ENCODE measurements around the gene CADM2. TPM values are rescaled to one million over a fixed set of nuclear protein-coding genes. Genes with fewer than 3 reads are reported as not detected.
A peak's percentile ranks its signal among the peaks of the same experiment; 100 is the strongest.
"Not testable (repeated sequence)": the region's sequence is repeated elsewhere in the genome, so short reads cannot be mapped to it uniquely, and the experiment has no call there.

The CADM2 gene
- total and polyA plus RNA-seq, 9 donors = 1.8 to 4.5 (median 3.5) TPM

- WGBS (ENCODE audit: insufficient coverage) = 91% methylated on average over 4 of the region's 10 CpGs
Observed at GRCh38 chr3:85989581-85989980, 1030.8 kb downstream of the CADM2 start.

GRCh38 chr3:86029590-86029989 is 1070.8 kb downstream of the CADM2 start:
- no CpG with 5 or more reads among the region's 1 CpG for whole genome bisulfite sequencing (ENCODE audit: insufficient coverage)
- Histone ChIP-seq H3K27ac (ENCODE audit: low read length) (no peak overlapping the region), H3K4me1 (ENCODE audit: control insufficient read depth, insufficient read depth, low read length) (no peaks in the 10 kb centered on the region), H3K9me3 (replicated peaks; ENCODE audit: control insufficient read depth, low read depth, low read length) (no peaks in the 10 kb centered on the region), H3K27me3 (ENCODE audit: control insufficient read depth, insufficient read depth, low read length) (no peaks in the 10 kb centered on the region), H3K4me3 (ENCODE audit: low read length) (no peak overlapping the region), H3K36me3 (ENCODE audit: control insufficient read depth, insufficient read depth, low read length) (no peaks in the 10 kb centered on the region)
- DNase-seq = no peak

More at GRCh38 chr3:85989581-85989980, 1030.8 kb downstream of the CADM2 start:
- H3K4me3 ChIP-seq (ENCODE audit: low read length); H3K36me3 ChIP-seq (ENCODE audit: control insufficient read depth, insufficient read depth, low read length); H3K4me1 ChIP-seq (ENCODE audit: control insufficient read depth, insufficient read depth, low read length); H3K27me3 ChIP-seq (ENCODE audit: control insufficient read depth, insufficient read depth, low read length); DNase-seq; H3K9me3 ChIP-seq (replicated peaks; ENCODE audit: control insufficient read depth, low read depth, low read length); H3K27ac ChIP-seq (ENCODE audit: low read length): not testable (repeated sequence)

- DNase-seq = no peak
- no peaks in the 10 kb centered on the region for H3K4me1 ChIP-seq (ENCODE audit: control insufficient read depth, insufficient read depth, low read length)
- no peaks in the 10 kb centered on the region for H3K27me3 ChIP-seq (ENCODE audit: control insufficient read depth, insufficient read depth, low read length)
Observed at GRCh38 chr3:86037916-86038315, 1079.1 kb downstream of the CADM2 start.

GRCh38 chr3:86046436-86047136 is 1087.8 kb downstream of the CADM2 start:
- no peaks in the 10 kb centered on the region for H3K36me3 ChIP-seq (ENCODE audit: control insufficient read depth, insufficient read depth, low read length)
- DNase-seq = no peak
- H3K27ac ChIP-seq (ENCODE audit: low read length) = no peak overlapping the region
- no peak overlapping the region for H3K4me3 ChIP-seq (ENCODE audit: low read length)
- H3K4me1 ChIP-seq (ENCODE audit: control insufficient read depth, insufficient read depth, low read length) = no peaks in the 10 kb centered on the region
- no peaks in the 10 kb centered on the region for H3K9me3 ChIP-seq (replicated peaks; ENCODE audit: control insufficient read depth, low read depth, low read length)
- 60% methylated on average over 1 of the region's 6 CpGs for WGBS (ENCODE audit: insufficient coverage)
- H3K27me3 ChIP-seq (ENCODE audit: control insufficient read depth, insufficient read depth, low read length) = no peaks in the 10 kb centered on the region

More at GRCh38 chr3:86037916-86038315, 1079.1 kb downstream of the CADM2 start:
- Histone ChIP-seq H3K27ac (ENCODE audit: low read length) (no peak overlapping the region), H3K9me3 (replicated peaks; ENCODE audit: control insufficient read depth, low read depth, low read length) (no peaks in the 10 kb centered on the region), H3K4me3 (ENCODE audit: low read length) (no peak overlapping the region), H3K36me3 (ENCODE audit: control insufficient read depth, insufficient read depth, low read length) (no peaks in the 10 kb centered on the region)

- no peaks in the 10 kb centered on the region for H3K4me1 ChIP-seq (ENCODE audit: control insufficient read depth, insufficient read depth, low read length)
- no CpG with 5 or more reads among the region's 1 CpG for WGBS (ENCODE audit: insufficient coverage)
- no peaks in the 10 kb centered on the region for H3K9me3 ChIP-seq (replicated peaks; ENCODE audit: control insufficient read depth, low read depth, low read length)
- H3K36me3 ChIP-seq (ENCODE audit: control insufficient read depth, insufficient read depth, low read length) = no peaks in the 10 kb centered on the region
- no peak for DNase-seq
- no peaks in the 10 kb centered on the region for H3K27me3 ChIP-seq (ENCODE audit: control insufficient read depth, insufficient read depth, low read length)
- no peak overlapping the region for H3K27ac ChIP-seq (ENCODE audit: low read length)
- H3K4me3 ChIP-seq (ENCODE audit: low read length) = no peak overlapping the region
Observed at GRCh38 chr3:86047161-86047560, 1088.4 kb downstream of the CADM2 start.

GRCh38 chr3:86051058-86051457 is 1092.3 kb downstream of the CADM2 start:
- Histone ChIP-seq H3K4me3 (ENCODE audit: low read length) (no peak overlapping the region), H3K36me3 (ENCODE audit: control insufficient read depth, insufficient read depth, low read length) (no peaks in the 10 kb centered on the region), H3K27ac (ENCODE audit: low read length) (no peak overlapping the region), H3K9me3 (replicated peaks; ENCODE audit: control insufficient read depth, low read depth, low read length) (no peaks in the 10 kb centered on the region), H3K4me1 (ENCODE audit: control insufficient read depth, insufficient read depth, low read length) (no peaks in the 10 kb centered on the region), H3K27me3 (ENCODE audit: control insufficient read depth, insufficient read depth, low read length) (no peaks in the 10 kb centered on the region)
- 80% methylated on average over 1 of the region's 1 CpG for WGBS (ENCODE audit: insufficient coverage)
- no peak for DNase-seq

- no CpG with 5 or more reads among the region's 4 CpGs for WGBS (ENCODE audit: insufficient coverage)
- DNase-seq = no peak
- no peak overlapping the region for H3K4me3 ChIP-seq (ENCODE audit: low read length)
- H3K27ac ChIP-seq (ENCODE audit: low read length) = no peak overlapping the region
- no peaks in the 10 kb centered on the region for H3K4me1 ChIP-seq (ENCODE audit: control insufficient read depth, insufficient read depth, low read length)
- H3K36me3 ChIP-seq (ENCODE audit: control insufficient read depth, insufficient read depth, low read length) = no peaks in the 10 kb centered on the region
- H3K27me3 ChIP-seq (ENCODE audit: control insufficient read depth, insufficient read depth, low read length) = no peaks in the 10 kb centered on the region
- H3K9me3 ChIP-seq (replicated peaks; ENCODE audit: control insufficient read depth, low read depth, low read length) = no peaks in the 10 kb centered on the region
Observed at GRCh38 chr3:86056032-86056431, 1097.2 kb downstream of the CADM2 start.

- Histone ChIP-seq H3K9me3 (replicated peaks; ENCODE audit: control insufficient read depth, low read depth, low read length) (no peaks in the 10 kb centered on the region), H3K4me1 (ENCODE audit: control insufficient read depth, insufficient read depth, low read length) (no peaks in the 10 kb centered on the region), H3K27me3 (ENCODE audit: control insufficient read depth, insufficient read depth, low read length) (no peaks in the 10 kb centered on the region), H3K4me3 (ENCODE audit: low read length) (no peak overlapping the region), H3K36me3 (ENCODE audit: control insufficient read depth, insufficient read depth, low read length) (no peaks in the 10 kb centered on the region), H3K27ac (ENCODE audit: low read length) (no peak overlapping the region)
- whole genome bisulfite sequencing (ENCODE audit: insufficient coverage) = no CpG with 5 or more reads among the region's 5 CpGs
- DNase-seq = peak; percentile 9
Observed at GRCh38 chr3:86056962-86057361, 1098.2 kb downstream of the CADM2 start.

GRCh38 chr3:86073799-86074198 is 1115.0 kb downstream of the CADM2 start:
- no peak for DNase-seq
- Histone ChIP-seq H3K4me1 (ENCODE audit: control insufficient read depth, insufficient read depth, low read length) (no peaks in the 10 kb centered on the region), H3K4me3 (ENCODE audit: low read length) (no peak overlapping the region), H3K27ac (ENCODE audit: low read length) (no peak overlapping the region), H3K27me3 (ENCODE audit: control insufficient read depth, insufficient read depth, low read length) (no peaks in the 10 kb centered on the region), H3K9me3 (replicated peaks; ENCODE audit: control insufficient read depth, low read depth, low read length) (no peaks in the 10 kb centered on the region), H3K36me3 (ENCODE audit: control insufficient read depth, insufficient read depth, low read length) (no peaks in the 10 kb centered on the region)
- WGBS (ENCODE audit: insufficient coverage) = no CpG with 5 or more reads among the region's 2 CpGs

GRCh38 chr3:86087160-86087871 is 1128.5 kb downstream of the CADM2 start:
- H3K4me3 ChIP-seq (ENCODE audit: low read length) = no peak overlapping the region
- DNase-seq = no peak
- no peaks in the 10 kb centered on the region for H3K27me3 ChIP-seq (ENCODE audit: control insufficient read depth, insufficient read depth, low read length)
- WGBS (ENCODE audit: insufficient coverage) = no CpG with 5 or more reads among the region's 6 CpGs
- H3K27ac ChIP-seq (ENCODE audit: low read length) = no peak overlapping the region
- no peaks in the 10 kb centered on the region for H3K36me3 ChIP-seq (ENCODE audit: control insufficient read depth, insufficient read depth, low read length)
- H3K4me1 ChIP-seq (ENCODE audit: control insufficient read depth, insufficient read depth, low read length) = no peaks in the 10 kb centered on the region
- H3K9me3 ChIP-seq (replicated peaks; ENCODE audit: control insufficient read depth, low read depth, low read length) = no peaks in the 10 kb centered on the region

Measured in muscle of leg (tissue), 11 donors.